HG02885 (cell line): ENCODE data around the gene ADGRB2.

Experiments used
- ATAC-seq: cut with Tn5 transposase; IDR thresholded peaks from one replicate; pipeline ENCODE4 v1.9.1; 2021; ENCODE audit warnings: mild to moderate bottlenecking; ENCODE audit not compliant: unreplicated experiment, poor library complexity

Gene ADGRB2

GRCh38 chr1:31795096-31795675, 31.0 kb upstream of the ADGRB2 start:
- no peak for ATAC-seq

GRCh38 chr1:31793586-31794285, 29.6 kb upstream of the ADGRB2 start:
- ATAC-seq = no peak

DNA sequence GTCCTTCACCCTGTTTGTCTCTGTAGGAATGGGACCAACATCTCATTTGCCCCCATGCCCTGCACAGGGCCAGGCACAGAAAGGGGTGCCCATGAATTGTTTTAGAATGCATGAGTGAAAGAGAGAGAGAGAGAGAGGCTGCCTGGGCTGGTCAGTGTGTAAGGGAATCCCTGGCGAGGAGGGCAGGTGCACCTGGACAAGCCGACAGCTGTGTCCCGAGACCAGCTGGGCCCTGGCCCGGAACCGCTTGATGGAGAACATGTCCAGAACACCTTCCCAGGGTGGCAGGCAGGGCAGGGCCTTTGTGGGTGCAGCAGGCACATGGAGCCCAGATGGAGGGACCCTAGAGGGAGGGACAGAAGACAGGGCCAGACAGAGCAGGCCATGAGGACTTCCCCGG, 28.9 kb upstream of the ADGRB2 start:
- no peak for ATAC-seq

GRCh38 chr1:31792541-31792940, 28.4 kb upstream of the ADGRB2 start:
- ATAC-seq = no peak

- ATAC-seq = no peak
Observed at GRCh38 chr1:31792116-31792515, 28.0 kb upstream of the ADGRB2 start.

- no peak for ATAC-seq
Observed at GRCh38 chr1:31791131-31791858, 27.2 kb upstream of the ADGRB2 start.

DNA sequence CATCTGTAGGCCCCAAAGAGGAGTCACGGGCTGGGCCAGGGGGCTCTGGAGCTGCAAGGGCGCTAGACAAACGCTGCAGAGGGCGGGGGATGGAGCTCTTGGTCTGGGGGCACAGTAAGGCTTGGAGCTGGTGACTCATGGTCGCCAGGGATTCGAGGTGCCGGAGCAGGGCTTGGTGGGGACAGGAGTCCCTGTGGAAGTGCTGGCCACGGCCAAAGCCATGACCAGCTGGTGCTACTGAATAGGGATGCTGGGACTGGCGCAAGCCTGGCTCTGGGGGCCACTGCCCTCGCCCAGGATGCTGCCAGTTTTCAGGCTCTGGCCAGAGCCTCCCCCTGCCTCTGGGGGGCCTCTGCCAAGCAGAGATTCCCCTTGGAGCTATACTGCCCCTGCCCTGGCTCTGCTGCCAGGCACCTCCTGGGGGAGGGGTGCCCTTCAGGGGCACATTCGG, 26.5 kb upstream of the ADGRB2 start:
- ATAC-seq = no peak

DNA sequence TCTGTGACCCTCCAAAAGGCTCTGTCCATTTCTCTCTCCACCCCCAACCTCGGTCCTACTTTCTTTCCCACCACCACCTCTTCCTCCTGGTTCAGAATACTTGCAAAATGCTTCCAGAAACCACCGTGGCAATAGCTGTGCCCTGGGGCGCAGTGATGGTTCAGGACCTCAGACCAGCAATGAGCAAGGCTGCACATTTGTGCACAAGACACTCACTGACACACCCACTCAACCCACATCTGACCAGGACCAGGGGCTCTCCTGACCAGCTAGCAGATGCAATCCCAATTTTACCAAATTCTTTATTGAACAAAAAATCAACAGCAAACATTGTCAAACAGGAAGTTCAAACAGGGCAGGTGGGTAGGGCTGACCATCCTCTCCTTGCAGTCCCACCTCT, 26.0 kb upstream of the ADGRB2 start:
- no peak for ATAC-seq

DNA sequence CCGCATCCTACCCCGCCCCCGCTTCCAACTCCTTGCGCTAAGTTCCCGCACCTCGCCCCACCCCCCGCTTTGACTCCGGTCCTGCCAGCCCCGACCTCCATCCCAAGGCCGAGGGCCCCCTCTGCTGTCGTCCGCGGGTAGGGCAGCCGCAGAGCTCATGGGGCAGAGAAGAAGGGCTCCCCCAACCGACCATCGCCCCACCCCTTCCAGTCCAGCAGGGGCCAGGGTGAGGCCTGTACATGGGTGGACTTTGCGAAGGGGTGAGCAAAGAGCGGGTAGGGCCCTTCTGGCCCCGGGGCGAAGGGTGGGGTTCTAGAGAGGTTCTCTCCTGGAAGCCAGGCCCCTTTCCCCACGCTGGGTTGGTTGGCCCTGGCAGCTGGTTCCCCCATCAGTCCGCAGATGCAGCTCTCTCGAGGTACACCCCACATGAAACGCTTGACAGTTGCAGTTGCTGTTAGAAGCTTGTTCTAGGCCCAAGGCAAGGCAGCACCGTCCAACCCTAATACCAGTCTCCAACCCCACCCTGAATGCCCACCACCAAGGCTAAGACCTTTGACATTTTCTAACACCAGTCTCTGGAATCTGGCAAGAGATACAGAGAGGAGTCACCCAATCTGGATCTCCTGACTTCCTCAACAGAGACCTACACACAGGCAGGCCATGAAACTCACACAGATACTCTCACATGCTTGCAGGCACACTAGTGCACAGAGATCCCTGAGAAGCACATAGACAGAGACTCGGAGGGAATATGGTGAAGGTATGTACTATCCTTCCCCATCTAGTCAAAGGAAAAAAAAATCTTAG, 25.3 kb upstream of the ADGRB2 start:
- ATAC-seq = peak; percentile 71

GRCh38 chr1:31788825-31789256, 24.7 kb upstream of the ADGRB2 start:
- peak; percentile 10 for ATAC-seq

- ATAC-seq = peak; percentile 70
Observed at GRCh38 chr1:31788138-31788824, 24.1 kb upstream of the ADGRB2 start.

- no peak for ATAC-seq
Observed at GRCh38 chr1:31787786-31788137, 23.6 kb upstream of the ADGRB2 start.

GRCh38 chr1:31787261-31787660, 23.1 kb upstream of the ADGRB2 start:
- no peak for ATAC-seq

- ATAC-seq = no peak
Observed at GRCh38 chr1:31786366-31787060, 22.4 kb upstream of the ADGRB2 start.

- no peak for ATAC-seq
Observed at GRCh38 chr1:31785947-31786290, 21.8 kb upstream of the ADGRB2 start.

- ATAC-seq = no peak
Observed at GRCh38 chr1:31785020-31785946, 21.1 kb upstream of the ADGRB2 start.

DNA sequence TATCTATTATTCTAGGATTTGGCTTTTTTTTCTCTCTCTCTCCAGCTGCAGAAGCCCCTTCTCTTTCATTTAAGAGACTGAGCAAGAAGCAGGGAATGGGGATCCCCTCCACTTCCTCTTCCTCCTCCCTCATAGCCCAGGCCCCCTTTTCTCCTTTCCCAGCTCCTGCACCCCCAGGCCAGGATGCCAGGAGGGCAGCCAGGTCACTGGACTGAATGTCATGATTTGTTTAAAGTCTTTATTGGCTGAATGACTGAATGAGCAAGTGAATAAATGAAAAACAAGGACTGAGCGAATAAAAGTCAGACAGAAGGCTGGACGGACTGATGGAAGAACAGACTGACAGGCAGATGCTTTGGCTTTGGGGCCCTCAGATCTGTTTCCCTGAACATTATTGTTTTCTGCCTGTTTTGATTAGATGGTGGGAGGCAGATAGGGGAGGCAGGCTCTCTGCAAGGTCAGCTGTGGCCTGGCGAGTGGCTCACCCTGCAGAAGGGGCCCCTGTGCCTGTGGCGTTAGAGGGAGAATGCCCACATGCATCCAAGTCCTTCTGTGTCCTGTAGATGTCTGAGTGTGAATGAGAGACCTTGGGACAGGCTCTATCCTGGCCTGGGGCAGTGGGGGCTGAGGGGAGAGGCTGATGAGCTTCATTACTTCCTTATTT, 20.3 kb upstream of the ADGRB2 start:
- ATAC-seq = no peak

- ATAC-seq = no peak
Observed at GRCh38 chr1:31783846-31784245, 19.7 kb upstream of the ADGRB2 start.
